ENCODE results near the gene HMCN2. TPM values are rescaled to one million over a fixed set of nuclear protein-coding genes. Genes with fewer than 3 reads are reported as not detected.

The HMCN2 gene
- polyA plus RNA-seq, 2 of the 4 experiments (the other 2 are of a cell fraction): 0.01 TPM; not detected in 1

- Histone ChIP-seq H3K9me3 (no peaks in the 10 kb centered on the region), H3K4me1 (no peaks in the 10 kb centered on the region), H3K27ac (no peak overlapping the region), H3K4me3 (no peak overlapping the region), H3K4me2 (no peak overlapping the region)
- POLR2A ChIA-PET: no interaction called here
- DNase-seq (ENCODE audit: low read depth in 1 of 2, low spot score in 1 of 2): no peak
- no peak for ATAC-seq
- FAIRE-seq: no peak
- CTCF ChIA-PET: no interaction called here
- 93% methylated on average over 8 of the region's 9 CpGs for WGBS (ENCODE audit: missing lambda C conversion rate)
- TF ChIP-seq PHF8 (IDR thresholded peaks at IDR 0.05; ENCODE audit: borderline replicate concordance, low read depth) (no peak), PBX3 (IDR thresholded peaks at IDR 0.05) (no peak), FOSB (CRISPR knock-in tag; IDR thresholded peaks at IDR 0.05) (no peak), MAFK (IDR thresholded peaks at IDR 0.05; ENCODE audit: partially characterized antibody) (no peak), ZC3H11A (IDR thresholded peaks at IDR 0.05) (no peak), CHD4 (IDR thresholded peaks at IDR 0.05; ENCODE audit: borderline replicate concordance) (no peak), FOSL2 (IDR thresholded peaks at IDR 0.05) (no peak), FOSL2 (CRISPR knock-in tag; IDR thresholded peaks at IDR 0.05) (no peak), RFX5 (IDR thresholded peaks at IDR 0.05) (no peak), RNF2 (IDR thresholded peaks at IDR 0.05; ENCODE audit: borderline replicate concordance, low read depth) (no peak), ATOH8 (CRISPR knock-in tag; IDR thresholded peaks at IDR 0.05; ENCODE audit: low read depth) (no peak), RCOR1 (IDR thresholded peaks at IDR 0.05; ENCODE audit: low read depth, low read length) (no peak), ZFP36 (IDR thresholded peaks at IDR 0.05; ENCODE audit: borderline replicate concordance, partially characterized antibody) (no peak), EHF (CRISPR knock-in tag; IDR thresholded peaks at IDR 0.05) (no peak)
Observed at GRCh38 chr9:130408669-130409068, 143.1 kb downstream of the HMCN2 start.

GRCh38 chr9:130409246-130409645, 143.7 kb downstream of the HMCN2 start:
- H3K4me3 ChIP-seq: no peak overlapping the region
- 76% methylated on average over 4 of the region's 4 CpGs for WGBS (ENCODE audit: missing lambda C conversion rate)
- TF ChIP-seq EHF (CRISPR knock-in tag; IDR thresholded peaks at IDR 0.05): no peak
- no peak for TF ChIP-seq NPAS2 (CRISPR knock-in tag; IDR thresholded peaks at IDR 0.05; ENCODE audit: borderline replicate concordance)
- TF ChIP-seq HES2 (IDR thresholded peaks at IDR 0.05): no peak
- no peak for TF ChIP-seq POLR2AphosphoS2 (conservative IDR thresholded peaks at IDR 0.05; ENCODE audit: low read length)
- TF ChIP-seq HMGXB4 (CRISPR knock-in tag; IDR thresholded peaks at IDR 0.05; ENCODE audit: borderline replicate concordance): no peak
- no peak for TF ChIP-seq CHD4 (IDR thresholded peaks at IDR 0.05; ENCODE audit: borderline replicate concordance)
- TF ChIP-seq HOXB13 (CRISPR knock-in tag; IDR thresholded peaks at IDR 0.05; ENCODE audit: low read depth): no peak
- TF ChIP-seq JUN (IDR thresholded peaks at IDR 0.05): no peak
- no peak for TF ChIP-seq MYC (IDR thresholded peaks at IDR 0.05; ENCODE audit: borderline replicate concordance, low read length)
- no peak for TF ChIP-seq CTCF (IDR thresholded peaks at IDR 0.05)
- TF ChIP-seq ZFP36 (IDR thresholded peaks at IDR 0.05; ENCODE audit: borderline replicate concordance, partially characterized antibody): no peak
- TF ChIP-seq CHD2 (IDR thresholded peaks at IDR 0.05; ENCODE audit: low read length, partially characterized antibody): no peak
- TF ChIP-seq E2F6 (IDR thresholded peaks at IDR 0.05; ENCODE audit: borderline replicate concordance, low read depth): no peak
- DNase-seq (ENCODE audit: low read depth in 1 of 2, low spot score in 1 of 2) (no peak), FAIRE-seq (no peak), ATAC-seq (no peak)
- no peak overlapping the region for H3K4me2 ChIP-seq
- no peaks in the 10 kb centered on the region for H3K9me3 ChIP-seq
- ChIA-PET CTCF (no interaction called here), POLR2A (no interaction called here)
- no peaks in the 10 kb centered on the region for H3K4me1 ChIP-seq
- H3K27ac ChIP-seq: no peak overlapping the region
